Gastroesophageal sphincter (tissue), 3 donors: ENCODE measurements around the gene GCSH.

Experiments used
- EP300 ChIP-seq: sonication (generic); formaldehyde crosslinking; IDR thresholded peaks from one replicate; pipeline ENCODE4 v1.6.1; 2017; ENCODE audit warnings: antibody characterized with exemption, mild to moderate bottlenecking
- TF ChIP-seq, protein P1 (sequence below), 4 experiments: fragments of 200-600 bp in 2 of 4; fragments of 450-650 bp in 2 of 4; sonication (generic) in 1 of 4; IDR thresholded peaks; one replicate each; pipeline ENCODE4 v1.5.1; 2017 to 2019; ENCODE audit warnings: antibody characterized with exemption in 4 of 4, mild to moderate bottlenecking in 2 of 4, moderate library complexity in 2 of 4

DNA sequence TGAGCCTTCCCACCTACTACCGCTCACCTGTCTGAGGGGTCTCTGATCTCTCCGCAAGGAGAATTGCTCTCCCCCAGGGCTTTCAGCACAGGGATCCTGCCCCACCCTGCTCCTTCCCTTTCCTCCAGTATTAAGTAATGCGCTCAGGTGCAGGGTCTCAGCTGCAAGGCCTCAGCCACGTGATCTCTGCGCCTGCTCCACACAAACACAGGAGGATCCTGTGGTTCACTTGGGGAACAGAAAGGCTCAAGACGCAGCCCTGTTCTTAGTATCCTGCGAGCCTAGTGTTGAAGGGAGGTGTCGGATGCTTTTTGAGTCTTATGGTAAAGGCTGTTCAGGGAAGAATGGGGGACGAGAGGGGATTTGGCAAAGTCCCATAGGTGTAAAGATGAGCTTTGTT, 41.6 kb upstream of the GCSH start:
- TF ChIP-seq, protein P1, sequence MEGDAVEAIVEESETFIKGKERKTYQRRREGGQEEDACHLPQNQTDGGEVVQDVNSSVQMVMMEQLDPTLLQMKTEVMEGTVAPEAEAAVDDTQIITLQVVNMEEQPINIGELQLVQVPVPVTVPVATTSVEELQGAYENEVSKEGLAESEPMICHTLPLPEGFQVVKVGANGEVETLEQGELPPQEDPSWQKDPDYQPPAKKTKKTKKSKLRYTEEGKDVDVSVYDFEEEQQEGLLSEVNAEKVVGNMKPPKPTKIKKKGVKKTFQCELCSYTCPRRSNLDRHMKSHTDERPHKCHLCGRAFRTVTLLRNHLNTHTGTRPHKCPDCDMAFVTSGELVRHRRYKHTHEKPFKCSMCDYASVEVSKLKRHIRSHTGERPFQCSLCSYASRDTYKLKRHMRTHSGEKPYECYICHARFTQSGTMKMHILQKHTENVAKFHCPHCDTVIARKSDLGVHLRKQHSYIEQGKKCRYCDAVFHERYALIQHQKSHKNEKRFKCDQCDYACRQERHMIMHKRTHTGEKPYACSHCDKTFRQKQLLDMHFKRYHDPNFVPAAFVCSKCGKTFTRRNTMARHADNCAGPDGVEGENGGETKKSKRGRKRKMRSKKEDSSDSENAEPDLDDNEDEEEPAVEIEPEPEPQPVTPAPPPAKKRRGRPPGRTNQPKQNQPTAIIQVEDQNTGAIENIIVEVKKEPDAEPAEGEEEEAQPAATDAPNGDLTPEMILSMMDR (IDR thresholded peaks at IDR 0.05), result no peak
- TF ChIP-seq EP300, result no peak
